Fibroblast of skin of left quadriceps (primary cell): Measurements from ENCODE around the gene GJC1.

Experiments used
- DNase-seq, 2 experiments: peaks; one replicate each; pipeline ENCODE4 v3.0.0-alpha.2; 2013; ENCODE audit warnings: low read depth in 2 of 2

GJC1 gene

GRCh38 chr17:44829523-44830358 lies at the start of gene GJC1:
GJC1 (minus strand) TSS chr17:44830287; CDS start chr17:44805817, 24,470 bp downstream.
- DNase-seq, result no peak

DNA sequence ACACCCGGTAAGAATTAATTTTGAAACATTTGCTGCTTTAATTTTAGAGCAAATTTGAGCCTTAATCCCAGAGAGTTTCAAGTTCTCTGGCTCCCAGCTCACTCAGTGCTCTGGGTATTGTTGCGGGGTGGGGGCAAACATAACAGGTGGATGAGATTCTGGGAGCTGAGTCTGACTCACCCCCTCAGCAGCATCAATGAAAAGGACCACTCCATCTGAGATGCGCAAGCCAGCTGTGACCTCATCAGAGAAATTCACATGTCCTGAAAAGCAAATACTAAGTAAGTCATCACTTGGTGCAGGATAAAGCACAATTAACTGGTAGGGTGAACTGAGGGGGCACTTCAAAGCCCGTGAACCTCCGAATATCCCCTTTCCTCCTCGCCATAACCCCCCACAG lies 49.3 kb upstream of the GJC1 start:
- no peak for DNase-seq

GRCh38 chr17:44878627-44879221 lies 48.6 kb upstream of the GJC1 start:
- no peak for DNase-seq

DNA sequence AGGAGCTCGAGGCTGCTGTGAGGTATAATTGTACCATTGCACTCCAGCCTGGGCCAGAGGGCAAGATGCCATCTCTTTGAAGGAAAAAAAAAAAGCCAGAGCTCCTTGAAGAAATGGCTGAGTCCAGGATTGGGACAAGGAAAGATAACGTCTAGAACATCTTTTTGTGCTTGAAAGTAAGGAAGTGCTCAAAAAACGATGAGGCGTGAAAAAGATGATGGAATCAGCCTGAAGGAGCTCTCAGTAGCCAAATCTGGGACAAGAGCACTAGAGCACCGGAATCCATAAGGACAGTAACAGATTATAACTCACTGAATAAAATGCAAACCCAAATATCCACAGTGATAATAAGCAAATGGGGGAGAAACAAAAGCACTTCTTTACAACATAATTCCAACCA lies 47.0 kb upstream of the GJC1 start:
- no peak for DNase-seq

- no peak for DNase-seq
Measured at GRCh38 chr17:44875761-44876160, 45.7 kb upstream of the GJC1 start.

- DNase-seq, result no peak
Measured at GRCh38 chr17:44872131-44872768, 42.2 kb upstream of the GJC1 start.

DNA sequence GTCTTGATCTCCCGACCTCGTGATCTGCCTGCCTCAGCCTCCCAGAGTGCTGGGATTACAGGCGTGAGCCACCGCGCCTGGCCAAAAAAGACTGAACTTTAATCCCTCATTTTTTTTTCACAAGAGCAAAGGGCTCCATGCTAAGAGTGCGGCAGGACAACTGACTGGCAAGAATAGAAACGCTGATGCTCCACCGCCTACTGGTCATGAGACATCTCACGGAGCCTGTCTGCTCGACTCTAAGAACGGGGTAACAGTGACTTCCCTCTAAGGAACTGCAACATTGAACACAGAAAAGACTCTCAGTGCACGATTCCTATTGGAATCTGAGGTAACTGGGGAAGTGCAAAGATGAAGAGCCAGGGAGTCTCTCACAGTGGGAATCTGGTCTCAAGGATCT lies 41.5 kb upstream of the GJC1 start:
- no peak for DNase-seq

GRCh38 chr17:44867841-44868240 lies 37.8 kb upstream of the GJC1 start:
- DNase-seq, result peak in 1 of 2 experiments; percentile 5

DNA sequence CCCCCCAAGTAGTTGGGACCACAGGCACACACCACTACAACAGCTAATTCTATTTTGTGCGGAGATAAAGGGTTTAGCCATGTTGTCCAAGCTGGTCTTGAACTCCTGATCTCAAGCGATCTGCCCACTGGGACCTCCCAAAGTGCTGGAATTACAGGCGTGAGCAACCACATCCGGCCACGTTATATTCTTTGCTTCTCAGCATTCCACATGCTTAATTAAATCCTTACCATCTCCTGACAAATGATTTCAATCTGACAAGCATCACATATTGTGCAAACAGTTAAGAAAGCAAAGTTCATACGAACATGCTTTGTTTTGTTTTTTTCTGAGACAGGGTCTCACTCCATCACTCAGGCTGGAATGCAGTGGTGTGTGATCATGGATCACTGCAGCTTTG lies 35.8 kb upstream of the GJC1 start:
- DNase-seq, result peak; percentile 81 to 84

DNA sequence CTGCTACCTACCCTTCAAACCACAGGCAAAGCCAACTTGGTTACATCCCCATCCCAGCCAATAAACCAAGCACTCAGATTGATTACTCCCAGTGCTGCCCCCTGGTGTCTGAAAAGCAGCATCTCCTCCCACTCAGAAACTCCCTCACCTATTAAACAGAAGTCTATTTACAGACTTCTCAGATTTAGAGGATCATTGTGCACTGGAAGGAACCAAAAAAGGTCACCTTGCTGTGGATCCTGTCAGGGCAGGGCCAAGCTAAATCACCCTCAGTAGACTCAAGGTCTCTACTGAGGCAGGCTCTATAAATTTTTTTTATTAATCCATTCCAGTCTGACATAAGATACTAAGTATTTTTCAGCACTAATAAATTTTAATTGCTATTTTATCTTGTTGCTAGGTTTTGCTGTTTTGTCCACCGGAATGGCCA lies 35.2 kb upstream of the GJC1 start:
- peak; percentile 61 to 67 for DNase-seq

DNA sequence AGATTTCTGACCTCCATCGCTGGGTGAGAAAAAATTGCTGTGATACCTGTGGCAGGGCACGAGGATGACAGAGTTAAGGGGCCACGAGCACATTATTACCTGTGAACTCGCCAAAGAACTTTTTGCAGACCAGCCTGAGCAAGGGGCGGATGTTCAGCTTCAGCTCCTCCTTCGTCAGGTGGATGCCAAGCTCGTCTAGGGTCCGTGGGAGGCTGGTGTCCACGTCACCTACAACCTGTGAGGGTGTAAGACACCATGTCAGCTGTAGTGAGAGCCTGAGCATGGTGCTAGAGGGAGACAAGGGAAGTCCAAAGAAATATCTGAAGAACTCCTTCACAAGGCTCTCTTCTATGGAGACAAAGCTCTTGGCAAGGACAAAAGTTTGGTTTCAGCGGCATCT lies 34.7 kb upstream of the GJC1 start:
- DNase-seq, result no peak

DNA sequence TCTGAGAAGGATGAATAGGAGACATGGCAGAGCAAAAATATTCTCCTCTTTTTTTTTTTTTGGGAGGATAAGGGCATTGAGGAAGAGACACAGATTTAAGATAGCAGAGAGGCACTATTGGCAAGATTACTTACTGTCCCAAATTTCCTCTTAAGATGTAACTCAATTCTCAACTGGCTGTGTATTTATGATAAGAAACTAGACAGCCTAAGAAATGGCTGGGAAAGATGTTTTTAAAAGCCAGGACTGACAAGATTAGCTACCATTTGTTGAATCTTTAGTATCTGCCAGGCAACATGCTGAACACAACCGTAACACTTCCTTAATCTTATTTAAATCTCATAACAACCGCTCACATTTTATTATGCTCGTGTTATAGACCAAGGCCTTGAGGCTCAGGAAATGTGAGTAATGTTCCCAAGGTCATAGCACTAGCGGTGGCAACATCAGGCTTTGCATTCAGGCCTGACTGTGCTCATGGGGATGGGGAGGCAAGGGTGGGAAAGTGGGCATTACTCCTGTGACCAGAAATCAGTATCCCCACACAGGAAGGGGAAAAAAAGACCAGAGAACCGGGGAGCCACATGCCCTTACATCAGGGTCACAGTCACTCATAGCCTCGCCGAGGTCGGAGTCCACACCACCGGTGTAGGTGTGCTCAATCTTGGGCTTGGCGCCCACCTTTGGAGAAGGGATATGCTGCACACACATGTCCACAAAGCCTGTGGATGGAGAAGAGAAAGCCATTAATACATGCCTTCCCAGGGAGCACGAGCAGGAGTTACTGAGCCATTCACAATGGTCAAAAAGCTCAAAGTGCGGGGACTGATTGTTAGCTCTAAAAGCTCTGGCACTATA lies 33.2 kb upstream of the GJC1 start:
- DNase-seq, result no peak

GRCh38 chr17:44862278-44862914 lies 32.3 kb upstream of the GJC1 start:
- DNase-seq, result no peak

GRCh38 chr17:44859701-44860100 lies 29.6 kb upstream of the GJC1 start:
- no peak for DNase-seq

DNA sequence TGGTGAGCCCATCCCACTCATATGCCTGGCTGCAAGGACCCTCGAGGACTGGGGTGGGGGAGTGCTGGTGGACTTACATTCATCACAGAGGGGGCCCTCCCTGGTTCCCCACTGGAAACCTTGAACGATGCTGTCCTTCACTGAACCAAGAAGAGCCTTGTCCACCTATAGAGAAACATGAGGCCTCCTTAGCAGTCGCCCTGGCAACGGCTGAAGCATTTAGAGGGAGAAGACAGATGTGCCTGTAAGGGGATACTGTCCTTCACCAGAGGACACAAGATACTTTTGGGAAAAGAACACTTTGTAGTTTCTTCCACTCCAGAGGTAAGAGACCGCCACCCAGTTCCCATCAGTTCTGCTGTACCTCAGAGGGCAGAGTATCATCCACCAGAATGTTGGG lies 24.1 kb upstream of the GJC1 start:
- no peak for DNase-seq

DNA sequence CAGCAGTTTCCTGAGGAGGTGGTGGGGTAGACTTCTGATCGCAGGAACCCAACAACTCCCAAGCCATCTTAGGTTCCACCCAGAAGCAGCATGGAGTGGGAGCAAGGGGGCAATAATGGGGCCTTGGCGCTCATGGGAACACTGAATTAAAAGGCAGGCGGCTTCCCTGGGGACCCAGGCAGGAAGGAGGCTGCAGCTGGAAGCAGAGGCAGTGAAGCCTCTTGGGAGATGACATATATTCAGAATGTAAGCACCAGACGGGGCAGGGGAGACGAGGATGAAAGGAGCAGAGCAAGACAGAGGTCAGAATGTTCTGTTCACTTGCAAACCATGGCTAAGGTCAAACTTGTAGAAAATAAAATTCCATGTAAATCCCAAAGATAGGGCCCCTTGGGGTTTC lies 20.5 kb upstream of the GJC1 start:
- DNase-seq, result no peak

DNA sequence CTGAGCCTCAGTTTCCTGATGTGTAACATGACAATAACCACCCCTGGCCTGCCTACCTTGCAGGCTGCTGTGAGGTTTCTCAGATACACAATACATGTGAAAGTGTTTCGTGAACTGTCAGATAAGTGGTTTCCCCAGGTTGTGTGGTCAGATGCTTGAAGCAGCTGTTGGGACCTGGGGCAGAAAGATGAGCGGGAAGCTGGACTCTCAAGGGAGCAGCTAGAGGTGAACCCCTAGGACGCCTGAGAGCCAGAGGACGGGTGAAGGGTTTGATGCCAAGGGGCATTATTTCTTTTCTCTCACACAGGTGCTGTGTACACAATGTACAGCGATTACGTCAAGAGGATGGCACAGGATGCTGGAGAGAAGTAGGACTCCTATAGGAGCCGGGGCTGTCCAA lies 19.9 kb upstream of the GJC1 start:
- DNase-seq, result no peak

GRCh38 chr17:44848961-44849489 lies 18.9 kb upstream of the GJC1 start:
- no peak for DNase-seq

- DNase-seq, result no peak
Measured at GRCh38 chr17:44848257-44848795, 18.2 kb upstream of the GJC1 start.

DNA sequence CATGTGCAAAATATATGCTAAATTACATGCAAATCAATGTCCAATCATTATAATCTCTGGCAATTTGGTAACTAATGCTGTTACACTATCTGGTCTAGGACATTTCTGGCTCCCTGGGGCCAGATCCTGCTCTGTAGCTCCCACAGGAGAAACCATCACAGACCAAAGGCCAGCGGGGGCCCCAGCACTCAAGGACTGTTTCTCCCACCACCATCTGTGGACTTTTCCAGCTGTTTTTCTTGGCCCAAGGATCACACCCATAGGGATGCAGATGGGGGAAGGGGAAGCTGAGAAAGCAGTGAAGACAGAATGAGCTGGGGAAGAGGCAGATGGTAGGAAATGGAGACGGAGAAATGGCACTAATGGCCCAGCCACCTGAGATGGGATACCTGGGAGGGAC lies 17.5 kb upstream of the GJC1 start, which contains the start of gene HIGD1B:
TSS of gene HIGD1B (plus strand) at position 298 of the 400 bp plus-strand sequence. CDS start 270 bp downstream, outside the sequence.
- DNase-seq, result no peak

DNA sequence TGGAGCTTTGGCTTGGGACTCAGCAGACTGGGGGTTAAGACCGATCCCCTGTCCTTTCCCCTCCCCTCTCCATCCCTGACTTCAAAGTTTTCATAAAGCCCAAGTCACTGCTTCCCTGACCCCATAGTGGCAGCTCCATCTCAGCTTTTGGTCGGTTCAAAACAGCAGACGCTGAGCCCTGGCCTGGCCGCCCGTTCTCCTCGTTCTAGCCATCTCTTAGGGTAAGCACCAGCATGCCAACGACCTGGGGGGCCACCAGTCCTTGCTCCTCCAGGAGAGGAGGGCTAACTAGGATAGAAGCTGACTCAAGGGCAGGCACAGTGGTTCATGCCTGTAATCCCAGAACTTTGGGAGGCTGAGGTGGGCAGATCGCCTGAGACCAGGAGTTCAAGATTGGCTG lies 16.1 kb upstream of the GJC1 start:
- no peak for DNase-seq
